NCI-H774 (cell line): ENCODE measurements around the gene TNS3.

Source experiments
- DNase-seq: peaks from one replicate; lab custom pipeline; 2025; lab: John Stamatoyannopoulos, UW

TNS3 gene

DNA sequence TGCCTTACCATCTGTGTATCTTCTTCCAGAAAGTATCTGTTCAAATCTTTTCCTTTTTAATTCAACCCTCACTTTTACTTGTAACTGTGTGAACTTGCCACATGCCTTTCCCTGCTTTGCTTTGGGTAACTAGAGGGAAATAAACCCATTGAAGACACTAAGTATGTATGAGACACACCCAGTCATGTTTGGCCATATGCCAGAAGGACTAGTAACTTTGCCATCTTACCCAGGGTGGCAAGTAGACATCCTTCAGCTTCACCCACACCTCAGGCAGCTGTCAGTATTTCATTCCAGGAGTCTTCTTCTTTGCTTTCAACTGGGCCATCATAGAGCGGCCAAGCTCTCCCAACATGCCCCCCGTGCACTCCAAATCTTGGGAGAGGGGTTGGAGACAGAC is 323.1 kb downstream of the TNS3 start:
- DNase-seq, result no peak

DNA sequence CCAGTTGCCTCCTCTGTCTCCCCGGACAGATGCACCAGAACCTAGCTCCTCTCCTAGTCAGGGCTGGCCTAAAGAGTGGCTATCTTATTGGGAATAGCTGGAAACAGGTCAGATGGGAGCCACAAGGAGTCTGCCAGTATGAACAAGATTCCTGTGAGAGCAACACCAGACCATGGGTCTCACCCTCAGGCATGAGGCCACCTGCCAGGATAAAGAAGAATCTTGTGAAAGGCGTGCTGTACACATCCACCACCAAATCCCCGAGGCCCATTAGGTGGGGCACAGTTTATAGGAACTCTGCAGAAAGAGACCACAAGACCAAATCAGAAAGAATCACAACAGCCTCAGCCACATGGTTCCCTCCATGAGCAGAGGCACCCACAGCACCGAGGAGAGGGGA is 325.9 kb downstream of the TNS3 start:
- DNase-seq, result no peak

DNA sequence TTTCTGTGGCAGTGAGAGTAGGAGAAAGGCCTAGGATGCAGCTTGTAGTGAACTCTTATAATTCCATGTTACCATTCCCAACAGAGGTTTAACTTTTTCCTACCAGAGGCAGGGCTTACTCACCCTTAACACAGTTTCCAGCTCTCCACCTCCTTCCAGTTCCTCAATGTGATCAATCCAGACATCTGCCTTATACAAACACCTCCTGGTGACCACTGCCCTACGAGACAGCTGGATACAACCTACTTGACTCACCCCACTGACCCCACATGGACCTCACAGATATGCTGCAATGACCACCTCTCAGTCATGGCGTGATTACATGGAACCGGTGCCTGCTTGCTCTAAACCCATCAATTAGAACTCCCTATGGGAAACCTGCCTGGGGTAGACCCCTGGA is 326.5 kb downstream of the TNS3 start:
- no peak for DNase-seq

DNA sequence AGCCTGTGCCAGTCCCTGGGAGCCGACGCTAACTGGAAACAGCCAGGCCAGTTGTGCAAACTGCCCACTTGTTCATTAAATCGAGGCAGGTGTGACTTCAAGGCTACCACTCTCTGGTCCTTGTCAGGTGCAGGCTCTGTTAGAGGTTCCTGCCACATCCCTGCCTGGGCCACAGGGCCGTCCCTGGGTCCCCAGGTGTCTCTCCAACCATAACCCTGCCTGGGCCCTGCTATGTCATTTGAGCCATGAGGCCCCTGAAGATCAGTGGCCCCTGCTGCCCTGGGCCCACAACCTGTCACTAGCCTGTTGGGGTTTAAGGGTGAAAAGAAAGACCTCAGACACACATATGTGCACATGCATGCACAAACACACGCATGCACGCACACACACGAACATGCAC is 326.9 kb downstream of the TNS3 start:
- DNase-seq, result no peak

DNA sequence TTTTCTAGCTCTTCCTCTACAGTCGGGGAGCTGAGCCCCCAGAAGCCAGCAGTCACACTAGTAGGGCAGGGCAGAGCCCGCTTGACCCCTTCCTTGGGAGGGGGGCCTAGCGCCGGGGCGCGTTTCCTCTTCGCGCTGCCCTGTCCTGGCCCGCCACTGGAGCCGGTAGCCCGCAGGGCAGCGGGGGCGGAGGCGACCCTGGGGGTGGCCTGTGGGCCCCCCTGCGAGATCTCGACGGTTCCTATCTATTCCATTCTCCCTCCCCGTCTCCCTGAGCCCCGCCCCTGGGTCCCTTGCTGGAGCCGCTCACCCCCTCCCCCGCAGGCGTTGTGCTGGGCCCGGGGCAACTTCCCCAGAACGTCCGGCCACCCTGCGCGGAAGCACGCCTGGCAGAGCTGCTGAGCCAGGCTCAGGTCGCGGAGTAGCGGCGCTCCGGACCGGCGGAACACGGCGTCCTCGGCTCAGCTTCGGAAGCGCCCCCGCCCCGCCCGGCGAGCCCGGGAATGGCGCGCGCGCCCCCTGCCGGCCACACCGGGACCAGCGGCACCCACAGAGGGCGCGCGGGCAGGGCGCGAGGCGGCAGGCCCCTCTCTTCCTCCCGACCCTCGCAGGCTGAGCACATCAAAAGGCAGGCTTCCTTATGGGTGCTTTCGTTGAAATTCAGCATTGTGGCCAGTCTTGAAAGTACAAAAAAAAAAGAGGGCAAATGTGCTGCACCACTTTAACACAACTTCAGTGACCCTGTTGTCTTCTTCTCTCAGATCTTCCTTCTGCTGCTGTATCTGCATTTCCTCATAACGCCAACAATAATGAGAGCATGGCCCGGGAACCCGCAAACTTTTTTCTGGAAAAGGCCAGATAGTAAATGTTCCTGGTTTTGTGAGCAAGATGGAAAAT is 327.6 kb downstream of the TNS3 start:
- DNase-seq, result peak; percentile 65

DNA sequence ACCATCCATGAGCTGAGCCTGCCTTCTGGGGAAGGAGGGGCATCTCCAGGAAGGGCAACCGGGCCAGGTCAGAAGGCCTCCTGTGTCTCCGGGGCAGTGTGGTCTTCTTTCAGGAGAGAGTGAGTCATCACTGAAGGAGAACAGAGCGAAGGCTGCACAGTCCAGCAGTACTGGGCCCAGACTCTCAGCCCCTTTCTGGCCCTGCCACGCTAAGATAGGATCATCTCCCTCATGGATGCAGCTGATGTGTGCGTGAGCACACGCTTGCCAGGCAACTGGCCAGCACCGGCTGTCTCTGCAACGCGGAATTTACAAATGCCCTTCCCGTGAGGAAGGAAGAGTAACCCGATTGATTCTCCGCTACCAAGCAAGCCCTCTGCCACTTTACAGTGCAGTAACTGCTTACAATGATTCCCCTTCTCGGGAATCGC is 328.2 kb downstream of the TNS3 start:
- DNase-seq, result no peak

DNA sequence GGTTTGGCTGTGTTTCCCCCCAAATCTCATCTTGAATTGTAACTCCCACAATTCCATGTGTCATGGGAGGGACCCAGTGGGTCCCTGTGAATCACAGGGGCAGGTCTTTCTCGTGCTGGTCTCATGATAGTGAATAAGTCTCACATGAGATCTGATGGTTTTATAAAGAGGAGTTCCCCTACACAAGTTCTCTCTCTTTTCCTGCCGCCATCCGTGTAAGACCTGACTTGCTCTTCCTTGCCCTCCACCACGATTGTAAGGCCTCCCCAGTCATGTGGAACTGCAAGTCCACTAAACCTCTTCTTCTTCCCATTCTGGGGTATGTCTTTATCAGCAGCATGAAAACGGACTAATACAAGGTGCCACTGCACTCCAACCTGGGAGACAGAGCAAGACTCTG is 329.2 kb downstream of the TNS3 start:
- DNase-seq, result no peak

DNA sequence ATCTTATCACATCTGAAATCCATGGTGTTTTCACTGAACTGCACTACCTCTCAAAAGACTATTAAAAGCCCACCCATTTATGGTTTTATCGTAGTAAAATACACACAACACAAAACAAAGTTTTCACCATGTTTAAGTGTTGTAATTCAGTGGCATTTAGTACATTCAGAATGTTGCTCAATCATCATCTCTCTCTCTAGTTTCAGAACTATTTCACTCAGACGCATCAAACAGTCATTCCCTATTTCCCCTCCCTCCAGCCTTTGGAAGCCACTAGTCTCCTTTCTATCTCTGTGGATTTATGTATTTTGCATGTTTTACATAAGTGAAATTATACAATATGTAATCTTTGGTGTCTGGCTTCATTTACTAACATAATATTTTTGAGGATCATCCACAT is 332.6 kb downstream of the TNS3 start:
- DNase-seq, result no peak

DNA sequence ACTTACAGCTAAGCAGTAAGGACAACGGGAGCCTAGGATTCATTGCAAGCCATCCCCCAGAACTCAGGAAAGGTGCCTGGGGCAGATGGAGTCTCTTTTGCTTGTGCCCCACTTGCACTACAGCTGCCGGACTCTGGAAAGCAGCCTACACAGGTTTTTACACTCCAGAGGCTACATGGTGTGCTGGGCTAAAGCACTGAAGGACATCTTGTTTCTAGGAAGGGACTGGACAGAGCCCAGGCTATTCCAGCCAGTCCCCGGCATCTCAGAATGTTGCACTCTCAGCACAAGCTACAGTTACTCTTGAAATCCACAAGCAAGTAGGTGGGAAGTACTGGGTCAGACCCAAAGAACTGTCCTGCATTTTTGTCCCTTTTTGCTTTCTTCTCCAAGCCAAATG is 333.1 kb downstream of the TNS3 start:
- DNase-seq, result no peak

DNA sequence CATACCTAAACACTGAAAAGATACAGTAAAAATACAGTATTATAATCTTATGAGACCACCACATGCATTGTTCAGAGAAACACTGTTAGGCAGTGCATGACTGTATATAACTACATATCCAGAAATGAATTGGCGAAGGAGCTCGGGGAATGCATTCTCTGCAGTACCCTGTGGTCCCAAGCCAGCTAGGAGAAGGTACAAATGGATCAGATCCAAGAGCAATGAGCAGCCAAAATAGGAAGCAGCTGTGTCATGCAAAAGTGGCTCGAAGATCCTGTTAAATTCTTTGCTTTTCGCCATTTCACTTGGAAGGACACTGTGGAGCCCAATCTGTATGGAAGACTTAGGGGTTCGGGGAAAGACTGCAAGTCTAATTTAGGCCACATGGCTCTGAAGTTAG is 334.8 kb downstream of the TNS3 start:
- no peak for DNase-seq

DNA sequence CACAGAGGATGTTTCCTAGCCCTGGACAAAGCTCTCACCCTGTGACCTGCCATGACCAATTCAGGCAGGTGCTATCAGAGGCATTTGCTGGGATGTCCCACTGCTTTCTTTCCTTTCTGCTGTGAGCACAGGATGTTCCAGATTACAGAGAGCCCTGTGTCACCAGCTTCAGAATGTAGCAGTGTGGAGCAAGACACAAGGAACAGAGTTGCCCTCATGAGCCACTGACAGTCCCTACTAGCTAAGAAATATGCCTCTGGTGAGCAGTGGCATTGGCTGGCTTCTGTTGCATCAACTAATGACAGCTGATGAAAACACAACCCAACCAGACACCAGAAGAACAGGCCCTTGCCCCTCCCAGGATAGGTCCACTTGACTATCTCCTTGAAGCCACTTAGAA is 337.2 kb downstream of the TNS3 start:
- DNase-seq, result no peak

DNA sequence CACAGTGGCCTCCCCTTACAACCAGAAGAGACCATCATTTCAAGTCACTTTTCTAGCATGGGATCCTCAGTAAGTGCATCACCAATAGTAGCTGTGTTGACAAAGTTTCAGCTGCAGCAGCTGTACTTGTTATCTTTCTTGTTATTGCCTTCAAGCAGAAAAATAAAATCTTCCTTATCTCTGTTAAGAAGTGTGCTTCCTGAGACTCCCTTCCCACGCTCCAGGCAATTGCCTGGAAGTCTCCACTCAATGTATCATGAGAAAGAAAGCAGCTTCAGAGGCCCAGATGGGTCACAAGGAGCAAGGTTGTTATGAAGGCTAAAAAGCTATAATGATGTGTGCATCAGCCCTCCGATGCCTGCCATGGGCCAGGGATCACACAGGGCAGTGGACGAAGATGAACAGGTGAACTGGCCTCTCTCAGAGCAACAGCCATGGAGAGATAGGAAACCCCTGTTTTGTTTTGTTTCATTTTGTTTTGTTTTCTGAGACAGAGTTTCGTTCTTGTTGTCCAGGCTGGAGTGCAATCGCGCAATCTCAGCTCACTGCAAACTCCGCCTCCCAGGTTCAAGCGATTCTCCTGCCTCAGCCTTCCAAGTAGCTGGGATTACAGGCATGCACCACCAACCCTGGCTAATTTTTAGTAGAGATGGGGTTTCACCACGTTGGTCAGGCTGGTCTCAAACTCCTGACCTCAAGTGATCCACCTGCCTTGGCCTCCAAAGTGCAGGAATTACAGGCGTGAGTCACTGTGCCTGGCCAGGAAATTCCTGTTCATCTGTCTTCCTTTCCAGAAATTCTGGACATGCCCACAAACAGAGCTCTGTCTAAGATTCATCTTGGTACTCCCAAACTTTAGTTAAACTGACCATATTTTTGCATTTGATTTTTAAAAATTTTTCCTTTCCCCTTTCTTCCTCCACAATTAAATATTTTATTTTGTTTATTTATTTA is 340.5 kb downstream of the TNS3 start:
- no peak for DNase-seq

DNA sequence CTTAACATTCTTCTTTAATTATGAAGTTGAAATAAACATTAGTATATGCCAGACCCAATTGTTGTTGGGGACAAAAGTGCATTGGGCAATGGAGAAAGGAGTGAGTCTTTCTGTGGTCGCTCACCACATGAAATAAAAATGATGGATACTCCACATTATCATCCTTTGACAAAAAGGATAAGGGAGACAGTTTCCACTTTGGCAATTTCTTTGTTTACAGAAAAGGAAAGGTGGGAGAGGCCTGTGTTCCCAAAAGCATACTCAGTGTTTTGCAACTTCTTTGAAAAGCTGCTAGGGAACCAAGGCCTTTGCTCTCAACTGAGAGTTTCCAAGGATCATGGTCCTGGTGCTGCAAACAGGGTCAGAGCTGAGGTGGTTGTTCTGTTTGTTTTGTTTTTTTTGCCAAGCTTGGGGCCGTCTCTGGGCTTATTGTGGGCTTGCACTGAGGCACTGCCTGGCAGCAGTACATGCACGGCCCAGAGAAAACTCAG is 341.9 kb downstream of the TNS3 start:
- DNase-seq, result no peak

DNA sequence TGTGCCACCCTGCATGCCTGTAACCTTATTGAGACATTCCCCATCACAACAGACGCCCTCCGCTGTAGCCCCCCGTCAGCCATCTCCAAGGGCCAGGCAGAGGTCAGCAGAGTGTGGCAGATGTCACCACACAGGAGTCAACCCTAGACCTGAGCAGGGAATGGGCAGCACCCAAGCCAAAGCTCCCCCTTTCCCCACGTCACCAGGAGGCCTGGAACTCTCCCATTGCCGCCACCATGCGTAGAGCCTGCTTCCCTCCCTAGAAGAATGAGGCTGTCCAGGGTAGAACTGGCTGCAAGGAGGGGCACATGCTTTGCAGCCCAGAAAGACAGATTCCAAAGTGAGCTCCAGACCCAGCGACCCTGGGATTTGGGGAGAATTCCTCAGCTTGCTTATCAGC is 342.9 kb downstream of the TNS3 start:
- DNase-seq, result no peak

DNA sequence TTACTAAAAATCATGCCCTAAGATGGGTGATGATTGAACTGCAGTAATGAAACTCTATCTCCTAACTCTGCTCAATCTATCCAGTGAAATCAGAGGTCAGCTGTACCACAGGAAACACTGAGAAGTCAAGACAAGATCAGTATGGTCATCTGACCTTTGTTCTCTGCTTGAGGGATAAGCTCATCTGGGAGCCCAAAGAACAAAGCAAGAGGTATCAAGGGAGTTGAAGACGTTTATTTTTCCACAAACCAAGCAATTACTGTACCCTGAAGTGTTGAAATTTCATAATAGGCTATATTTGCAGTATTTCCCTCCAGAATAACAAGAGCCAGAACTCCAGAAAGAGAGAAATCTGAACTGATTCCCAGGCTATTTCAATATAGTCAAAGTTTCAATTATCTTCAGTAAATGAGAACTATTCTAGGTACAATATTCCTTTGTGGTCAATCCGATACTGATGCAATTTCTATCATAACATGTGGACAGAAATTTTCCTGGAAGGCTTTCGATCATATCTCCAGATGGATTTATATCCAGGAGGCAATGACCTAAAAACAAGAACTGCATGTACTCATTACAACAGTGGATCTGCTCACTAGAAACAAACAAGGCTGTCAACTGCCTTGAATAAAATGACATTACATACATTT is 345.3 kb downstream of the TNS3 start:
- no peak for DNase-seq

DNA sequence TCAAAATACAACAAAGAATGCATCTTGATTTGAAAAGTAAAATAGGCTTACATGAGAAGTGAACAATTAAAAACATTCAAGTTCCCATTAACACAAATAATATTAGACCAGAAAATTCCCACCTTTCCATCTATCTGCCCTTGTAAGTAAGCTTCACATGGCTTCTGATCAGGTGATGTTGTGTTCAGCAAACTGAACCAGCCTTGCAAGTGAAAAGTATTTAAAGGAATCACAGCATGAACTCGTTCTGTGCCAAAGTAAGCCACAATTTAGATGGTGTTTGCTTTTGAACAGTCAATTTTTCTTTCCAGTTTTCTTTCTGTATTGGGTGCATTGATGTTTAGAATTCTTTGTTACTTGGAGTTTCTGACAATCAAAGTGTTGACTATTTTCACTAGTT is 347.9 kb downstream of the TNS3 start:
- no peak for DNase-seq

DNA sequence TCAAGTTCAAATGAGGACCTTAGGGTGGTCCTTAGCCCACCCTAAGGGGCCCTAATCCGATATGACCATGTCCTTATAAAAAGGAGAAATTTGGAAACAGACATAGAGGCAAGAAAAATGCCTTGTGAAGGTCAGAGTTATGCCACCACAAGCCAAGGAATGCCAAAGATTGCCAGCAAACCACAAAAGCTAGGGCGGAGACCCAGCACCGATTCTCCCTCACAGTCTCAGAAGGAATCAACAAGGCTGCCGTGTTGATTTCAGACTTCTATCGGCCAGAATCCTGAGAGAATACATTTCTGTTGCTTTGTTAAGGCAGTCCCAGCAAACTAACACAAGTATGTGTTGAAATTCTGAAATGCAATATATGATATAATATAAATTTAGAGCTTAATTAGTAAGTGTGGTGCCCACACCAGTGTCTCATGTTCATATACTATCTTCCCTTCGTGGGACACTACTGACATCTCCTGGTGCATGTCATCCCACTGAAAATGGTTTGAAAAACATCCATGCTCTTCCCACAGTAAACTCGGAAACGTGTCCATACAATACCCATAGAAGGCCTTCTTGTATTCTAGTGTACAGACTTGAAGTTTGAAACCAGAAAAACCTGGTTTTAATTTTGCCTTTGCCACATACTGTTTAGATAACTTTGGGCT is 349.0 kb downstream of the TNS3 start:
- DNase-seq, result no peak

DNA sequence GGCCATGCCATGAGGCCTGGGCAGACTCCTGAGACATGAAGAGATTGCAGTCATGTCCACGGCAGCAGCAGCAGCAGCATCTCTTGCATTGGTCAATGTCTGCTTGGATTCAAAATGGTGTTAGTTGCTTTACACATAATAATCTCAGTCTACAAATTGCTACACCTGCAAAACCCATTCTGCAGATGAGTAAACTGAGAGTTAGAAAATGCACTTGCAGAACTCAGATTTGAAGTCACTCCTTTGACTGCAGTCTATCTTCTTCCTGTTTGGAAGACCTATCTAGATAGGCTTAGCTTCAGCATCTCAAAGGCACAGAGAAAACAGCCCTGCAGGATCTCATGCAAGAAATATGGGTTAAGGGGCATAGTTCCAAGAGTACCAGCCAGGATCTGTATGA is 350.3 kb downstream of the TNS3 start:
- no peak for DNase-seq

DNA sequence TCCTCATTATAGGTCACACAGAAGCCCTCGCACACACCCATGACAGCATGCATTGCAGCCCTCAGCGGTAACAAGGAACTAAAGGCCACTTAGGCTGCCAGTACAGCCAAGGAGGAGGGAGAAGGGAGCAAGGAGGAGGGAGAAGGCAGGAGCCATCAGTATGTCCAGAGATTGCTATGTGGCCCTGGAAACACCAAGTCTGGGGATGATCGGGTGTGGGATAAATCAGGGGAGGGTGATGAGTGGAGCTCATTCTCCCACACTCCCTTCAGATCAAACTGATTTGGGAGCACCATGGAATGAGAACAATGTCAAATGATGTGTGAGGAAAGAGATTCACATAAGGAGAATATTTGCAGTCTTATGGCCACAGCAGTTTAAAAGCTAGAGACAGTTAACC is 350.9 kb downstream of the TNS3 start:
- no peak for DNase-seq

DNA sequence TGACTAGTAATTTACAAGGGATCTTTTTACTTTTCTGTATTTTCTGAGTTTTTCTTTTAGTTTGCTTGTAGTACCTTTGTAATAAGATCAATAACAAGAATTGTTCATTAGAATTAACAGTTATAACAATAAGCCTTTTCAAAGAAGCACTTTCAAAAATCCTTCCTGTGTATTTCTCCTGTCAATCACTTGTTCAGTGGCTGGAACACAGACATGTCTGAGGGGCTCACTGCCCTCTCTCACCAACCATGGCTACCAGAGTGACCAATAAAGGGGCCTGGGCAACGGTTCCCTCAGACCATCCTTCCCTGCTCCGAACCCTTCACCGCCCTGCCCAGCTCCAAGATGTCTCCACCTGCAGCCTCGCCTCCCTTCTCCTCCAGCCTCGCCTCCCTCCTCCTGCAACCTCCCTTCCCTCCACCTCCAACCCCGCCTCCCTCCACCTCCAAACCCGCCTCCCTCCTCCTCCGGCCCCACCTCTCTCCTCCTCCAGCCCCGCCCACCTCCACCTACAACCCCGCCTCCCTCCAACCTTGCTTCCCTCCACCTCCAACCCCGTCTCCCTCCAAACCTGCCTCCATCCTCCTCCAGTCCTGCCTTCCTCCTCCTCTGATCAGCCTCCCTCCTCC is 353.4 kb downstream of the TNS3 start:
- DNase-seq, result no peak

DNA sequence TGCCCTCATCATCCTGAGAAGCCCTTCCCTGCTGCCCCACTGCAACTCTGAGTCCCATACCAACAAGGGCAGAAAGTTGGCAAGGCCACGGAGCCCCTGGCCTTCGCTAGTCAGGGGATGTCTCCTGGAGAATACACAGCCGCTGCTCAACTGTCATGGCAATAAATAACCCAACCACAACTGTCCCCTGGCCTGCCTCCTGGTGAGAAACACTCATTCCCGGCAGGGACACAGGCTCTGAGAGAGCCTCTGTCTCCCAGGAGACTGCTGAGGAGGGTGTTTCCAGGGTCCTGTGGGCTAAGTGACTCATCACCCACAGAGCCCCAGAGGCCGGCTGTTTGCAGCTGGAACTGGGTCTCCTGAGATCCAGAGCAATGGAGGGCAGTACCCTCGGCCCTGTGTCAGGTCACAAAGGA is 354.1 kb downstream of the TNS3 start:
- no peak for DNase-seq
